ENCODE results near the gene TCF4. TPM values are rescaled to one million over a fixed set of nuclear protein-coding genes. Genes with fewer than 3 reads are reported as not detected.

TCF4 gene
- total RNA-seq, 1 experiment from 2014 or later, result 0.42 TPM

GRCh38 chr18:55550471-55550870 is 37.5 kb downstream of the TCF4 start:
- no peak for TF ChIP-seq MAX (IDR thresholded peaks at IDR 0.05)
- TF ChIP-seq SP1 (IDR thresholded peaks at IDR 0.05; ENCODE audit: low read depth), result no peak
- no peak overlapping the region for H3K4me3 ChIP-seq (replicated peaks in 1 of 2; ENCODE audit: low read depth in 1 of 2, low read length in 2 of 2)
- RAD21 ChIA-PET (ENCODE audit: low non-redundant PET in 1 of 2, low total read pairs in 2 of 2, uncharacterized antibody in 2 of 2, unreplicated experiment in 2 of 2), result no interaction called here
- no peak overlapping the region for H3K9ac ChIP-seq (ENCODE audit: low read length)
- H3K4me1 ChIP-seq (ENCODE audit: control insufficient read depth in 1 of 2, insufficient read depth in 2 of 2, low read length in 2 of 2), result no peaks in the 10 kb centered on the region
- POLR2A ChIA-PET, result no interaction called here
- H3K9me3 ChIP-seq (ENCODE audit: control insufficient read depth in 1 of 2, insufficient read depth in 1 of 2, low read depth in 1 of 2, low read length in 2 of 2), result peaks cover 5 to 8% of the 10 kb centered on the region in 2 experiments; a peak in 2 of 4 replicates
- DNase-seq (ENCODE audit: low read depth, low spot score) (no peak), ATAC-seq (no peak)
- no peak overlapping the region for H3K4me2 ChIP-seq (ENCODE audit: low read length)
- H3K79me2 ChIP-seq (ENCODE audit: insufficient read depth, low read length), result no peaks in the 10 kb centered on the region
- H2AFZ ChIP-seq (ENCODE audit: low read depth, low read length, poor library complexity, severe bottlenecking), result no peak overlapping the region
- H3K27me3 ChIP-seq (ENCODE audit: insufficient read depth, low read length), result no peaks in the 10 kb centered on the region
- H3K36me3 ChIP-seq (ENCODE audit: control insufficient read depth in 1 of 2, insufficient read depth in 2 of 2, low read length in 2 of 2), result no peaks in the 10 kb centered on the region
- intact Hi-C loops (cut with micrococcal nuclease), result no loop called here
- H3K9me2 ChIP-seq (ENCODE audit: insufficient read depth), result no peaks in the 10 kb centered on the region
- no peaks in the 10 kb centered on the region for H4K20me1 ChIP-seq (ENCODE audit: insufficient read depth)
- no peak overlapping the region for H3K27ac ChIP-seq (ENCODE audit: low read depth, low read length)
- BruUV-seq (replicated peaks), result no TSS peak
- CTCF ChIA-PET, result no interaction called here

- no peaks in the 10 kb centered on the region for H3K79me2 ChIP-seq (ENCODE audit: insufficient read depth, low read length)
- H2AFZ ChIP-seq (ENCODE audit: low read depth, low read length, poor library complexity, severe bottlenecking), result no peak overlapping the region
- H3K27ac ChIP-seq (ENCODE audit: low read depth, low read length), result no peak overlapping the region
- no peak overlapping the region for H3K4me2 ChIP-seq (ENCODE audit: low read length)
- H3K36me3 ChIP-seq (ENCODE audit: control insufficient read depth in 1 of 2, insufficient read depth in 2 of 2, low read length in 2 of 2), result no peaks in the 10 kb centered on the region
- H3K9ac ChIP-seq (ENCODE audit: low read length), result no peak overlapping the region
- no TSS peak for BruUV-seq (replicated peaks)
- DNase-seq (ENCODE audit: low read depth, low spot score), result no peak
- POLR2A ChIA-PET, result no interaction called here
- no peak overlapping the region for H3K4me3 ChIP-seq (replicated peaks in 1 of 2; ENCODE audit: low read depth in 1 of 2, low read length in 2 of 2)
- no peaks in the 10 kb centered on the region for H3K4me1 ChIP-seq (ENCODE audit: control insufficient read depth in 1 of 2, insufficient read depth in 2 of 2, low read length in 2 of 2)
- H3K27me3 ChIP-seq (ENCODE audit: insufficient read depth, low read length), result no peaks in the 10 kb centered on the region
- CTCF ChIA-PET, result no interaction called here
- intact Hi-C loops (cut with micrococcal nuclease), result no loop called here
- no peaks in the 10 kb centered on the region for H4K20me1 ChIP-seq (ENCODE audit: insufficient read depth)
- no peak for ATAC-seq
- RAD21 ChIA-PET (ENCODE audit: low non-redundant PET in 1 of 2, low total read pairs in 2 of 2, uncharacterized antibody in 2 of 2, unreplicated experiment in 2 of 2), result no interaction called here
- no peaks in the 10 kb centered on the region for H3K9me2 ChIP-seq (ENCODE audit: insufficient read depth)
- peaks cover 5 to 8% of the 10 kb centered on the region in 2 experiments; a peak in 2 of 4 replicates for H3K9me3 ChIP-seq (ENCODE audit: control insufficient read depth in 1 of 2, insufficient read depth in 1 of 2, low read depth in 1 of 2, low read length in 2 of 2)
- TF ChIP-seq EZH2phosphoT487 (IDR thresholded peaks at IDR 0.05; ENCODE audit: borderline replicate concordance) (no peak), ATF3 (IDR thresholded peaks at IDR 0.05) (no peak), JUND (IDR thresholded peaks at IDR 0.05) (no peak), CTCF (IDR thresholded peaks at IDR 0.05 in 2 of 3, conservative IDR thresholded peaks at IDR 0.05 in 1 of 3; ENCODE audit: borderline replicate concordance in 1 of 3, insufficient read depth in 1 of 3, low read depth in 2 of 3, low read length in 2 of 3) (no peak), TCF7L2 (IDR thresholded peaks at IDR 0.05; ENCODE audit: borderline replicate concordance, extremely low read depth, insufficient read depth, insufficient read length) (no peak), ELF1 (IDR thresholded peaks at IDR 0.05; ENCODE audit: borderline replicate concordance, low read depth) (no peak), ZBTB33 (IDR thresholded peaks at IDR 0.05; ENCODE audit: extremely low read depth, insufficient replicate concordance, low read length) (no peak), SIN3A (IDR thresholded peaks at IDR 0.05; ENCODE audit: low read depth) (no peak), REST (IDR thresholded peaks at IDR 0.05; ENCODE audit: low read depth) (no peak)
Measured at GRCh38 chr18:55549474-55550104, 38.4 kb downstream of the TCF4 start.
